ENCODE results near the gene MAP3K12. TPM values are rescaled to one million over a fixed set of nuclear protein-coding genes. Genes with fewer than 3 reads are reported as not detected.

The MAP3K12 gene
- total RNA-seq, 1 donor from 2014 or later, result 2.0 TPM

Other genes with a start within 250 kb of the MAP3K12 start
- 33.8 TPM for gene ESPL1, start 231.2 kb downstream of the MAP3K12 start, total RNA-seq
- 306 TPM for gene PFDN5, start 203.9 kb downstream of the MAP3K12 start, total RNA-seq
- gene MYG1, start 199.8 kb downstream of the MAP3K12 start, total RNA-seq, result 30.2 TPM
- gene AAAS, start 177.8 kb downstream of the MAP3K12 start, total RNA-seq, result 28.5 TPM
- gene SP7, start 163.1 kb downstream of the MAP3K12 start, total RNA-seq, result not detected
- 71.0 TPM for gene SP1, start 119.3 kb downstream of the MAP3K12 start, total RNA-seq
- not detected for gene AMHR2, start 75.6 kb downstream of the MAP3K12 start, total RNA-seq
- 92.0 TPM for gene PRR13, start 57.7 kb downstream of the MAP3K12 start, total RNA-seq
- 493 TPM for gene PCBP2, start 47.4 kb downstream of the MAP3K12 start, total RNA-seq
- 19.3 TPM for gene TARBP2, start 1.8 kb upstream of the MAP3K12 start, total RNA-seq
- not detected for gene NPFF, start 8.0 kb upstream of the MAP3K12 start, total RNA-seq
- 29.7 TPM for gene ATF7, start 126.9 kb upstream of the MAP3K12 start, total RNA-seq
- gene ATP5MC2, start 176.6 kb upstream of the MAP3K12 start, total RNA-seq, result 246 TPM
- gene CALCOCO1, start 228.0 kb upstream of the MAP3K12 start, total RNA-seq, result 34.6 TPM

Data from esophagus mucosa (tissue), 1 donor.